Tibial artery (tissue), 4 donors: ENCODE data around the gene CDH4.

Experiments
- DNase-seq, 2 donors: peaks; one replicate each; pipeline ENCODE4 v3.0.0-alpha.2; 2019
- H3K27ac ChIP-seq, 2 donors: fragments of 200-600 bp; sonication (generic) in 1 of 2; 1 replicate in 1 of 2; 2 replicates in 1 of 2; pipeline ENCODE4 v1.5.1; 2018 to 2019; ENCODE audit warnings: mild to moderate bottlenecking in 1 of 2
- H3K27me3 ChIP-seq, 2 donors: fragments of 200-600 bp; sonication (generic) in 1 of 2; one replicate each; pipeline versions ENCODE4 v1.5.1 to v1.6.0; 2016 to 2019
- H3K36me3 ChIP-seq, 3 donors: fragments of 200-600 bp; sonication (generic) in 2 of 3; one replicate each; pipeline ENCODE4 v1.5.1; 2016 to 2019; ENCODE audit warnings: mild to moderate bottlenecking in 2 of 3
- H3K4me1 ChIP-seq, 4 donors: fragments of 200-600 bp; sonication (generic) in 2 of 4; 1 replicate in 3 of 4; 2 replicates in 1 of 4; pipeline ENCODE4 v1.5.1; 2016 to 2019
- H3K4me3 ChIP-seq, 2 donors: fragments of 200-600 bp; sonication (generic) in 1 of 2; 1 replicate in 1 of 2; 2 replicates in 1 of 2; pipeline ENCODE4 v1.5.1; 2018 to 2019; ENCODE audit warnings: mild to moderate bottlenecking in 2 of 2
- H3K9me3 ChIP-seq, 3 donors: fragments of 200-600 bp; sonication (generic) in 1 of 3; one replicate each; pipeline ENCODE4 v1.5.1; 2016 to 2019
- intact Hi-C: fragments of 100-400 bp; cut with DNase I; formaldehyde crosslinking; loops from one replicate; pipeline ENCODE4 v1.15.0; 2023; ENCODE audit warnings: low total_unique reads
- TF ChIP-seq, protein P1 (sequence below), 2 experiments: fragments of 200-600 bp in 1 of 2; fragments of 450-650 bp in 1 of 2; IDR thresholded peaks; one replicate each; pipeline ENCODE4 v1.5.1; 2017 to 2019; ENCODE audit warnings: antibody characterized with exemption in 2 of 2, mild to moderate bottlenecking in 1 of 2, moderate library complexity in 1 of 2

Gene CDH4

DNA sequence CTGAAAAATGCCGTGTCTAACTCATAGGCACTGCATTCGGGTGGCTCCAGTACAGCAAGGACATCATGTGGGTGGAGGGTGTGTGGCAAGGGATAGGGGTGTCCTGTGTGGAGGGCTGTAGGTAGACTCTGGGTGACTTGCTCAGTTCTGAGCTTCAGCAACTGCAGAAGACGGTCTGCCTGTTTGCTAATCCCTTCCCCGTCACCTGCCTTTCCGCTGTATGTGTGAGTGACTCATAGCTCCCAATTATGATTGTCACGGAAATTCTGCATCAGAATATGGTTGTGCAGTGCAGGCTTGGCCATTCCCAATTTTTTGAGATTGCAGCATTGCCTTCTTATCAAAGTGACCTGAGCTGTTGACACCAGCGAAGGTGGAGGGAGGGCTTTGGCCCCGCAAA is 174.3 kb downstream of the CDH4 start:
- no peak overlapping the region for H3K27ac ChIP-seq
- intact Hi-C loops: no loop called here
- H3K4me3 ChIP-seq: no peak overlapping the region
- TF ChIP-seq, protein P1, sequence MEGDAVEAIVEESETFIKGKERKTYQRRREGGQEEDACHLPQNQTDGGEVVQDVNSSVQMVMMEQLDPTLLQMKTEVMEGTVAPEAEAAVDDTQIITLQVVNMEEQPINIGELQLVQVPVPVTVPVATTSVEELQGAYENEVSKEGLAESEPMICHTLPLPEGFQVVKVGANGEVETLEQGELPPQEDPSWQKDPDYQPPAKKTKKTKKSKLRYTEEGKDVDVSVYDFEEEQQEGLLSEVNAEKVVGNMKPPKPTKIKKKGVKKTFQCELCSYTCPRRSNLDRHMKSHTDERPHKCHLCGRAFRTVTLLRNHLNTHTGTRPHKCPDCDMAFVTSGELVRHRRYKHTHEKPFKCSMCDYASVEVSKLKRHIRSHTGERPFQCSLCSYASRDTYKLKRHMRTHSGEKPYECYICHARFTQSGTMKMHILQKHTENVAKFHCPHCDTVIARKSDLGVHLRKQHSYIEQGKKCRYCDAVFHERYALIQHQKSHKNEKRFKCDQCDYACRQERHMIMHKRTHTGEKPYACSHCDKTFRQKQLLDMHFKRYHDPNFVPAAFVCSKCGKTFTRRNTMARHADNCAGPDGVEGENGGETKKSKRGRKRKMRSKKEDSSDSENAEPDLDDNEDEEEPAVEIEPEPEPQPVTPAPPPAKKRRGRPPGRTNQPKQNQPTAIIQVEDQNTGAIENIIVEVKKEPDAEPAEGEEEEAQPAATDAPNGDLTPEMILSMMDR (IDR thresholded peaks at IDR 0.05): no peak
- no peaks in the 10 kb centered on the region for H3K36me3 ChIP-seq
- H3K4me1 ChIP-seq: no peaks in the 10 kb centered on the region
- H3K27me3 ChIP-seq: no peaks in the 10 kb centered on the region
- H3K9me3 ChIP-seq: no peaks in the 10 kb centered on the region
- DNase-seq: no peak

DNA sequence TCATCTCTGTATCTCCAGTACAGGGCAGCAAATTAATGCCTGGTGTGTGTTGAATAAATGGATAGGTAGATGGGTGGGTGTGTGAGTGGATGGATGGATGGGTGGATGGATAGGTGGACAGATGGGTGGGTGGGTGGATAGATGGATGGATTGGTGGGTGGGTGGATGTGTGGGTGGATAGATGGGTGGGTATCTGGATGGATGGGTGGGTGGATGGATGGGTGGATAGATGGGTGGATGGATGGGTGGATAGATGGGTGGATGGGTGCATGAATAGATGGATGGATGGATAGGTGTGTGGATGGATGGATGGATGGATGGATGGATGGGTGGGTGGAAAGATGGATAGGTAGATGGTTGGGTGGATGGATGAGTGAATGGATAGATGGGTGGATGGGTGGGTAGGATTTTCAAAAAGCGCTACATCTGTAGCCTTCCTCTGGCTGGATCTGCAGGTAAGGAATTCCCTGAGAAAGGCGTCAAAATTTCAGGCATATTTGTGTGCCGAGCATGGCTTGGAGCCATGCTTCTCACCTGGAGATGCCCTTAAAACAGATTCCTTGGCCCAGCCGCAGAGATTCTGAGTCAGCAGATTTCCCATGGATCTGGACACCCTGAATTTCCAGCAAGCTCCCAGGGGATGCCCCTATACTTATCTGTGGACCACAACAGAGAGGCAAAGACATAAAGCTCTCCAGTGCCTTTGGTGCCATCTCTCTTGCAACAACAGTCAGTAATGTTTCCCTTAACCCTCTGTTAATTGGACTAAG is 177.6 kb downstream of the CDH4 start:
- TF ChIP-seq, protein P1 (IDR thresholded peaks at IDR 0.05): no peak
- H3K27ac ChIP-seq: no peak overlapping the region
- intact Hi-C loops: no loop called here
- no peak overlapping the region for H3K4me3 ChIP-seq
- DNase-seq: no peak
- peaks cover 0 to 3% (median 0%) of the 10 kb centered on the region in 3 donors for H3K9me3 ChIP-seq
- H3K4me1 ChIP-seq: no peaks in the 10 kb centered on the region
- H3K36me3 ChIP-seq: no peaks in the 10 kb centered on the region
- no peaks in the 10 kb centered on the region for H3K27me3 ChIP-seq

DNA sequence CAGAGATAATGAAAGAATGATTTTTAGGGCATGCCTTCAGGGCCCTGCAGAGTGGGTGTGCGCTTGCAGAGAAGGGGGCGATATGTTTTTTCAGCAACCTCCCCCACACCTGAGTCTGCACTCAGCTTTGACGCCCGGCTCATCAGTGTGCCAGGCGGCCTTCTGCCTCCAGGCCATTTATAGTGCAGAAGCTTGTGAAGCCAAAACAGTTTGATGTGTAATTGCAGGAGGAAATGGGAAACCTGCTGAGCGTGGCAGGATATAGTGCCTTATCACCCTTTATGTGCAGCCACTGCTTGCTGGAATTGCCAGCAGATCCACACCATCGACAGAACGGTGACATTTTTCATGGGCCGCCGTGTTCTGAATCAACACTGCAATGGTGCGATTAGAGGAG is 178.2 kb downstream of the CDH4 start:
- no peak for DNase-seq
- Histone ChIP-seq H3K4me3 (no peak overlapping the region), H3K9me3 (peaks cover 0 to 4% (median 0%) of the 10 kb centered on the region in 3 donors), H3K27ac (no peak overlapping the region), H3K4me1 (no peaks in the 10 kb centered on the region), H3K36me3 (no peaks in the 10 kb centered on the region), H3K27me3 (peaks cover 0 to under 1% of the 10 kb centered on the region in 2 donors)
- TF ChIP-seq, protein P1 (IDR thresholded peaks at IDR 0.05): no peak
- intact Hi-C loops: no loop called here

DNA sequence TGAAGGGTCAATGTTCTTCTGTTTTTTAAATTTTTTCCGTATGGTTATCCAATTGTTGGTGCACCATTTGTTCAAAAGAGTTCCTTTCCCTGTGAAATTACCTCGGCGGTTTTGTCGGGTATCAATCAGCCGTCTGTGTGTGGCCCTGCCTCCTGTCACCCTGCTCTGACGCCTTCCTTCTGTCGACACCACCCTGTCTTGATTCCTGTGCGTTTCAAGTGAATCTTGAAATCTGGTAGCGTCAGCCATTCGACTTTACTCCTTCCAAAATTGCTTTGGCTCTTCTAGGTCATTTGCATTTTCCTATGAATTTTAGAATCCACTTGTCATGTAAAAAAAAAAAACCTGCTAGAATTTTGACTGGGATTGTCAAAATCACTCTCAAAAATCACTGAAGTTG is 181.1 kb downstream of the CDH4 start:
- H3K9me3 ChIP-seq: peaks cover 0 to 5% (median 4%) of the 10 kb centered on the region in 3 donors
- intact Hi-C loops: no loop called here
- peak in 1 of 2 donors; percentile 9 for DNase-seq
- no peaks in the 10 kb centered on the region for H3K36me3 ChIP-seq
- peaks cover 0 to 10% of the 10 kb centered on the region in 2 donors for H3K27me3 ChIP-seq
- H3K4me3 ChIP-seq: no peak overlapping the region
- peaks cover 0 to 12% (median 5%) of the 10 kb centered on the region in 4 donors for H3K4me1 ChIP-seq
- TF ChIP-seq, protein P1 (IDR thresholded peaks at IDR 0.05): no peak
- H3K27ac ChIP-seq: no peak overlapping the region

DNA sequence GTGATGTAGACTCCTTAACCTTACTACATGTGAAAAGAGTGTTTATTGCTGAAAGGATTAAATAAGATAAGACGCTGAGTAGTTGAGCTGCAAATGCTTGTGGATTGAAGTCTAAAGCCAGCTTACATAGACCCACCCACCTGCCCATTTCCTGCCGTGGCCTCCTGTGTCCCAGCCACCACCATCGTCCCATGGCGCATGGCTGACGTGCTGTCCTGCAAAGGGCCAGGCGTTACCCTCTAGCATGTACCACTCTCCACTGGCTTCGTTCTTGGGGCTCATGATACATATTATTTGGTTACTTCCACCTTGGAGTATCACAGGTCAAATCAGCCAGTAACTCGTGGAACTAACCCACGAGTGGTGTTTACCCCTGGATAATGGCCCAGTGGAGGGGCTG is 181.8 kb downstream of the CDH4 start:
- intact Hi-C loops: no loop called here
- Histone ChIP-seq H3K4me1 (peaks cover 0 to 12% (median 8%) of the 10 kb centered on the region in 4 donors), H3K27me3 (peaks cover 0 to 10% of the 10 kb centered on the region in 2 donors), H3K4me3 (no peak overlapping the region), H3K9me3 (peaks cover 0 to 5% (median 4%) of the 10 kb centered on the region in 3 donors), H3K36me3 (no peaks in the 10 kb centered on the region), H3K27ac (no peak overlapping the region)
- peak in 1 of 2 donors; percentile 21 for DNase-seq
- TF ChIP-seq, protein P1 (IDR thresholded peaks at IDR 0.05): no peak
